Measurements from ENCODE around the gene OLFML1. TPM values are rescaled to one million over a fixed set of nuclear protein-coding genes. Genes with fewer than 3 reads are reported as not detected.

OLFML1 gene
- total RNA-seq, 4 donors from 2014 or later, result 3.4 to 10.2 (median 7.6) TPM

DNA sequence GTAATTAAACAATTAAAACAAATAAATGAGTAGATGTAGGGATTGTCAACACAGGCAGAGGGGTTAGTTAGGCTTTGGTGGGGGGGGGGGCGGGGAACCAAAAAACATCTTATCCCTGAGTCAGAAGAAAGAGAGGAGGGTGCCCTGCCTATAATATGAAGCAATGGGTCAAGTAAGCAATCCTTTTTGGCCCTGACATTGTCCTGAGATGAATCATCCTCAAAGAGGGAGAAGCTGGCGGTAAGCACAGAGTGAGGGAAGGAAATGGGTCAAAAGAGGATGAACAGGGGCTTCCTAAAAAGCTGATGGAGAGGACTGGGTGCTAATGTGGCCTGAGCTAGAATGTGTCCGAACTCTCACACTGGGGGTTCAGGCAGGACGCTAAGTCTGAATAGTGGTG is 4.7 kb downstream of the OLFML1 start:
- peak; percentile 84 for ATAC-seq
- 75% methylated on average over 4 of the region's 4 CpGs; no CpG with 5 or more reads in 1 of the 2 donors for WGBS, 2 donors (ENCODE audit: low coverage in 1 of 2)
- peak overlapping the region in 1 of 4 donors; percentile 8 for H3K27ac ChIP-seq

DNA sequence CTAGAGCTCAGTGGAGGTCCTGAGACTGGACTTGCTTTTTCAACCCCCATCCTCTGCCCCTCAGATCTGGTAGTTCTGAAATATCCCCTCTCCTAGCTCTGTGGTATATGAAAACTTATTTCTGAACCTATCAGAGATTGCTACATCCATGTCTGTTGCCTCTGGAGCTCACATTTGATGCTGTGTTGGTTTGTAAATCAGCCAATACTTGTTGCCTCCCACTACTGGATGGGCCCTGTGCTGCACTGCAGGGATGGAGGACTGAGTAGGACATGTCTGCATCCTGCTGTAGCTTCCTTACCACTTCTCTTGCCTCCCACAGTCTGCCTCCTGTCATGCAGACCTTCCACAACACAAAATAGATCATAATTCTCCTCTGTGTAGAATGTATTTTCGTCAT is 5.2 kb downstream of the OLFML1 start:
- TF ChIP-seq EP300 (IDR thresholded peaks at IDR 0.05) (no peak), POLR2A (IDR thresholded peaks at IDR 0.05) (no peak), POLR2AphosphoS5 (IDR thresholded peaks at IDR 0.05) (no peak)
- TF ChIP-seq, protein P1, sequence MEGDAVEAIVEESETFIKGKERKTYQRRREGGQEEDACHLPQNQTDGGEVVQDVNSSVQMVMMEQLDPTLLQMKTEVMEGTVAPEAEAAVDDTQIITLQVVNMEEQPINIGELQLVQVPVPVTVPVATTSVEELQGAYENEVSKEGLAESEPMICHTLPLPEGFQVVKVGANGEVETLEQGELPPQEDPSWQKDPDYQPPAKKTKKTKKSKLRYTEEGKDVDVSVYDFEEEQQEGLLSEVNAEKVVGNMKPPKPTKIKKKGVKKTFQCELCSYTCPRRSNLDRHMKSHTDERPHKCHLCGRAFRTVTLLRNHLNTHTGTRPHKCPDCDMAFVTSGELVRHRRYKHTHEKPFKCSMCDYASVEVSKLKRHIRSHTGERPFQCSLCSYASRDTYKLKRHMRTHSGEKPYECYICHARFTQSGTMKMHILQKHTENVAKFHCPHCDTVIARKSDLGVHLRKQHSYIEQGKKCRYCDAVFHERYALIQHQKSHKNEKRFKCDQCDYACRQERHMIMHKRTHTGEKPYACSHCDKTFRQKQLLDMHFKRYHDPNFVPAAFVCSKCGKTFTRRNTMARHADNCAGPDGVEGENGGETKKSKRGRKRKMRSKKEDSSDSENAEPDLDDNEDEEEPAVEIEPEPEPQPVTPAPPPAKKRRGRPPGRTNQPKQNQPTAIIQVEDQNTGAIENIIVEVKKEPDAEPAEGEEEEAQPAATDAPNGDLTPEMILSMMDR (IDR thresholded peaks at IDR 0.05), result no peak
- Histone ChIP-seq H3K9me3 (no peaks in the 10 kb centered on the region), H3K27me3 (no peaks in the 10 kb centered on the region), H3K27ac (peak overlapping the region in 1 of 4 donors; percentile 8), H3K36me3 (peaks cover 0 to 9% of the 10 kb centered on the region in 2 donors), H3K4me3 (no peak overlapping the region), H3K4me1 (peaks cover 0 to 7% (median 0%) of the 10 kb centered on the region in 3 donors)
- WGBS, 2 donors (ENCODE audit: low coverage in 1 of 2), result 44 to 90% methylated on average over 1 of the region's 1 CpG
- peak; percentile 53 for ATAC-seq

More for the DNA sequence above, 4.7 kb downstream of the OLFML1 start:
- Histone ChIP-seq H3K36me3 (peaks cover 0 to 9% of the 10 kb centered on the region in 2 donors), H3K9me3 (no peaks in the 10 kb centered on the region), H3K4me3 (no peak overlapping the region), H3K27me3 (no peaks in the 10 kb centered on the region), H3K4me1 (peaks cover 0 to 7% (median 0%) of the 10 kb centered on the region in 3 donors)
- TF ChIP-seq POLR2A (IDR thresholded peaks at IDR 0.05) (no peak), EP300 (IDR thresholded peaks at IDR 0.05) (no peak), POLR2AphosphoS5 (IDR thresholded peaks at IDR 0.05) (no peak)
- TF ChIP-seq, protein P1 (IDR thresholded peaks at IDR 0.05), result no peak

DNA sequence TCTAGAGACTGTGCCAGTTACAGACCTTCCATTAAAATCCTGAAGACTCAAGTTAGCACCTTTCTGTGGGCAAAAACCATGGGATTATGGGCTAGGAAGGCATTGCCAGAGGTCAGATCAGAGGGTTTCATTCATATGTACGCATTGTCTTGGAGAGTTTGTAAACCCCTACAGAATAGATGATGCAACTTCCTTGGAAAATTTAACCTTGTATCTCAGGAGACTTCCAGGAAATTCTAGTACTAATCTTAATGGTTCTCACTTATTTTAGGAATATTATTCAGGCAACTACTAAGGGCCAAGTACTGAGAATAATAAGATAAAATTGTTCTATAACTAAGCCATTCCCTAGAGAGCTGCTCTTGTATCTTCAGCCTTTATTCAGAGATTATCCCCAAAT is 6.9 kb downstream of the OLFML1 start:
- Histone ChIP-seq H3K27me3 (no peaks in the 10 kb centered on the region), H3K36me3 (peaks cover 0 to 9% of the 10 kb centered on the region in 2 donors), H3K4me3 (no peak overlapping the region), H3K4me1 (peaks cover 0 to 7% (median 0%) of the 10 kb centered on the region in 3 donors), H3K27ac (no peak overlapping the region), H3K9me3 (no peaks in the 10 kb centered on the region)
- no peak for ATAC-seq
- 80% methylated on average over 1 of the region's 1 CpG; no CpG with 5 or more reads in 1 of the 2 donors for WGBS, 2 donors (ENCODE audit: low coverage in 1 of 2)
- TF ChIP-seq, protein P1 (IDR thresholded peaks at IDR 0.05), result no peak
- TF ChIP-seq POLR2AphosphoS5 (IDR thresholded peaks at IDR 0.05) (no peak), EP300 (IDR thresholded peaks at IDR 0.05) (no peak), POLR2A (IDR thresholded peaks at IDR 0.05) (no peak)

DNA sequence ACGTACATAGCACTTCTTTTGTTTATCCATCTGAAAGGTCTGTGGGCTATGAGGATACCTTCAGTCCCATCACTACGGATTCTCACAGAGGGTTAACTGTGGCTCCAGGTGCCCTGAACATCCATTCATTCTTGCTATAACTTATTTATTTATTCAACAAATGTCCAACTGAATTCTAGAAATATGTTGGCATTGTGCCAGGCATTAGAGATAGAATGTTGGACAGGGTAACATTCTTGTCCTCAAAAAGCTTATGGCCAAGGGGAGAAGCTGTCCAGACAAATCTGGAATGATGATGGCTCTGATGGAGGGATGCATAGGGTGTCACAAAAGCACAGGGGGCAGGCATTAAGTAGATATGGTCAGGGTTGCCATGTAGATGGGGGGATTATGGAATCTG is 8.4 kb downstream of the OLFML1 start:
- no peak for TF ChIP-seq EP300 (IDR thresholded peaks at IDR 0.05)
- TF ChIP-seq POLR2AphosphoS5 (IDR thresholded peaks at IDR 0.05), result no peak
- TF ChIP-seq POLR2A (IDR thresholded peaks at IDR 0.05), result no peak
- TF ChIP-seq, protein P1 (IDR thresholded peaks at IDR 0.05), result no peak
- WGBS, 2 donors (ENCODE audit: low coverage in 1 of 2), result 58 to 100% methylated on average over 1 to 2 of the region's 2 CpGs
- Histone ChIP-seq H3K4me1 (peaks cover 0 to 7% (median 0%) of the 10 kb centered on the region in 3 donors), H3K27ac (no peak overlapping the region), H3K36me3 (peaks cover 0 to 4% of the 10 kb centered on the region in 2 donors), H3K9me3 (no peaks in the 10 kb centered on the region), H3K4me3 (no peak overlapping the region), H3K27me3 (no peaks in the 10 kb centered on the region)
- ATAC-seq, result no peak

DNA sequence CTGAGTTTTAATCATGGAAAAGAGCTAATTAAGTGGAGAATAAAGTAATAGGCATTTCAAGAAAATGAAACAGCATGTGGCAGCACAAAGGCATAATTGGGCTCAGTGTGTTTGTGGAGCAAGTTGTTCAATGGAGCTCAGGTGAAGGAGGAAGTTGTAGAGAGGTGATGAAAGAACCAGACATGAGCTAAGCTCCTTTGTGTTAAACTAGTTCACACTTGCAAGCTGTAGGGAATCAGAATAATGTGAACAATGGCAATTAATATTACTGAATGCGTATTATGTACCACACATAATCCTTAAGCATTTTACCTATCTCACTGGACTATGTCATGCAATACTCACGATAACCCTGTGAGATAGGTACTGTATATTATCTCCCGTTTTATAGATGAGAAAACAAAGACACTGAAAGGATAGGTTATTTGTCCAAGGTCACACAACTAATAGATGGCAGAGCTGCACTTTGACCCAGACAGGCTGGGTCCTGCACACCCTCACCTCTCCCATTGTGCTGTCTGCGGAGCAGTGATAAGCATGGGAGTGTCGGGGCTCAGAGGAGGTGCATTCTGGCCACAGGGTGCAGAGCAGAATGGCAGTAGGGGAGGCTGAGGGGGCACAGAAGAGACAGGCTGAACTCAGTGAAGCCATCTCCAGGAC is 8.9 kb downstream of the OLFML1 start:
- H3K27ac ChIP-seq, result no peak overlapping the region
- TF ChIP-seq, protein P1 (IDR thresholded peaks at IDR 0.05), result no peak
- TF ChIP-seq EP300 (IDR thresholded peaks at IDR 0.05), result no peak
- no peak for TF ChIP-seq POLR2A (IDR thresholded peaks at IDR 0.05)
- TF ChIP-seq POLR2AphosphoS5 (IDR thresholded peaks at IDR 0.05), result no peak
- ATAC-seq, result no peak
- H3K4me1 ChIP-seq, result peaks cover 0 to 7% (median 0%) of the 10 kb centered on the region in 3 donors
- H3K27me3 ChIP-seq, result no peaks in the 10 kb centered on the region
- H3K36me3 ChIP-seq, result no peaks in the 10 kb centered on the region
- no peaks in the 10 kb centered on the region for H3K9me3 ChIP-seq
- no peak overlapping the region for H3K4me3 ChIP-seq
- WGBS, 2 donors (ENCODE audit: low coverage in 1 of 2), result 85 to 87% methylated on average over 3 to 4 of the region's 5 CpGs
